Right lobe of liver (tissue), 6 donors: ENCODE results near the gene SLC10A3. TPM values are rescaled to one million over a fixed set of nuclear protein-coding genes. Genes with fewer than 3 reads are reported as not detected.

ENCODE experiments used
- ATAC-seq, 4 donors: fragments of 200-7000 bp; cut with Tn5 transposase; one replicate each; pipeline ENCODE4 v1.9.1; 2020; ENCODE audit warnings: mild to moderate bottlenecking in 4 of 4, moderate library complexity in 4 of 4
- DNase-seq, 3 donors: peaks; one replicate each; pipeline ENCODE4 v3.0.0-alpha.2; 2020
- H3K27ac ChIP-seq, 3 donors: fragments of 200-600 bp; one replicate each; pipeline ENCODE4 v1.8.0; 2022
- H3K27me3 ChIP-seq, 2 donors: fragments of 200-600 bp; one replicate each; pipeline ENCODE4 v1.8.0; 2022
- H3K36me3 ChIP-seq, 4 donors: fragments of 200-600 bp; sonication (generic) in 1 of 4; one replicate each; pipeline versions ENCODE4 v1.5.1 to v1.8.0; 2017 to 2022; ENCODE audit warnings: control low read depth in 1 of 4
- H3K4me1 ChIP-seq, 4 donors: fragments of 200-600 bp; sonication (generic) in 1 of 4; one replicate each; pipeline versions ENCODE4 v1.5.1 to v1.8.0; 2017 to 2022; ENCODE audit warnings: control low read depth in 1 of 4
- H3K4me3 ChIP-seq, 3 donors: fragments of 200-600 bp; one replicate each; pipeline ENCODE4 v1.8.0; 2022
- H3K9me3 ChIP-seq, 4 donors: fragments of 200-600 bp; sonication (generic) in 1 of 4; one replicate each; pipeline versions ENCODE4 v1.5.1 to v1.8.0; 2017 to 2022; ENCODE audit warnings: control low read depth in 1 of 4
- POLR2A ChIP-seq: fragments of 450-650 bp; IDR thresholded peaks from one replicate; pipeline ENCODE4 v1.6.1; 2017; ENCODE audit warnings: antibody characterized with exemption, mild to moderate bottlenecking
- whole genome bisulfite sequencing: methylation state at CpG from one replicate; pipeline ENCODE4 v1.1.6; 2018; ENCODE audit warnings: low coverage, low lambda C conversion rate; ENCODE audit not compliant: insufficient coverage; ENCODE audit errors: missing lambda C conversion rate; 5-methylcytosine and 5-hydroxymethylcytosine counted together
- intact Hi-C, 2 donors: fragments of 100-400 bp; cut with DNase I; formaldehyde crosslinking; loops; one replicate each; pipeline versions ENCODE4 v1.11.2 to v1.14.1; 2022
- total RNA-seq, 6 experiments: library from RNA; depleted of rRNA in 2 of 6; stranded (reverse); fragments of >200 nt in 2 of 6; fragmentation: NEBNext Ultra II Directional in 3 of 6; extraction: Animal tissue kit (Norgen Biotek cat#: 25700) in 3 of 6; gene quantifications; one replicate each; pipeline versions ENCODE4 v1.1.0 to v1.2.4, GENCODE V29; 2016 to 2023
- TF ChIP-seq, protein P1 (sequence below), 4 donors: fragments of 200-600 bp in 3 of 4; fragments of 450-650 bp in 1 of 4; IDR thresholded peaks; one replicate each; pipeline versions ENCODE4 v1.5.1 to v1.8.0; 2016 to 2022; ENCODE audit warnings: antibody characterized with exemption in 4 of 4, mild to moderate bottlenecking in 2 of 4
- donor health status: DM: no; HTN: yes; CAD: no.
- donor health status: DM: no; HTN: no; CAD: no.
- donor health status: DM: no; HTN: no; CAD: no.
- donor health status: DM: no; HTN: yes; CAD: no.
- donor health status: DM: no; HTN: yes; CAD: no.

SLC10A3 gene
- total RNA-seq, 6 experiments from 2014 or later, result 3.0 to 15.2 (median 5.1) TPM

DNA sequence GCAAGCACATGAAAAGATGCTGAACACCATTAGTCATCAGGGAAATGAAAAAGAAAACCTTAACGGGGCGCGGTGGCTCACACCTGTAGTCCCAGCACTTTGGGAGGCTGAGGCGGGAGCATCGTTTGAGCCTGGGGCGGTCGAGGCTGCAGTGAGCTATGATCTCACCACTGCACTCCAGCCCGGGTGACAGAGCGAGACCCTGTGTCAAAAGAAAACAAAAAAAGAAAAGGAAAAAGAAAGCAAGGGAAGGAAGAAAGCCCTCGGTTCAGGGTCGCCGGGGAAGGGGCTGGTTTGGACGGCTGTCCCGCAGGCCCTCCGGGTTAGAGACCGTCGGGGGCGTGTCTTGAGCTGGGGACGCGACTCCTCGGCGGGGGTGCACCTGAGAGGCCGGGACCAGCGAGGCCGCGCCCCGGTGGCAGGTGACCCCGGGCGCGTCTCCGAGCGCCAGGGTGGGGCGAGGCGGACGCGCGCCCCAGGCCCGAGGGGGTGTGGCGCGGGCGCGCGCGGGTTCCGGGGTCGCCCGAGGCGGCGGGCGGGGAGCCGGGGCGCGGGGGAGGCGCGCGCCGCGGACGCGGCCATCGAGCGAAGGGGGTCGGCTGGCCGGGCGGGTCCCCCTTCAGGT is 32.8 kb downstream of the SLC10A3 start:
- Histone ChIP-seq H3K9me3 (no peaks in the 10 kb centered on the region), H3K4me1 (no peaks in the 10 kb centered on the region), H3K36me3 (no peaks in the 10 kb centered on the region), H3K27ac (peak overlapping the region in 1 of 3 donors; percentile 13), H3K4me3 (peak overlapping the region; percentile 26 to 65 (median 44)), H3K27me3 (no peaks in the 10 kb centered on the region)
- ATAC-seq, result peak; percentile 48 to 71 (median 64)
- intact Hi-C loops, result no loop called here
- DNase-seq, result peak in 1 of 3 donors; percentile 55
- TF ChIP-seq, protein P1, sequence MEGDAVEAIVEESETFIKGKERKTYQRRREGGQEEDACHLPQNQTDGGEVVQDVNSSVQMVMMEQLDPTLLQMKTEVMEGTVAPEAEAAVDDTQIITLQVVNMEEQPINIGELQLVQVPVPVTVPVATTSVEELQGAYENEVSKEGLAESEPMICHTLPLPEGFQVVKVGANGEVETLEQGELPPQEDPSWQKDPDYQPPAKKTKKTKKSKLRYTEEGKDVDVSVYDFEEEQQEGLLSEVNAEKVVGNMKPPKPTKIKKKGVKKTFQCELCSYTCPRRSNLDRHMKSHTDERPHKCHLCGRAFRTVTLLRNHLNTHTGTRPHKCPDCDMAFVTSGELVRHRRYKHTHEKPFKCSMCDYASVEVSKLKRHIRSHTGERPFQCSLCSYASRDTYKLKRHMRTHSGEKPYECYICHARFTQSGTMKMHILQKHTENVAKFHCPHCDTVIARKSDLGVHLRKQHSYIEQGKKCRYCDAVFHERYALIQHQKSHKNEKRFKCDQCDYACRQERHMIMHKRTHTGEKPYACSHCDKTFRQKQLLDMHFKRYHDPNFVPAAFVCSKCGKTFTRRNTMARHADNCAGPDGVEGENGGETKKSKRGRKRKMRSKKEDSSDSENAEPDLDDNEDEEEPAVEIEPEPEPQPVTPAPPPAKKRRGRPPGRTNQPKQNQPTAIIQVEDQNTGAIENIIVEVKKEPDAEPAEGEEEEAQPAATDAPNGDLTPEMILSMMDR (IDR thresholded peaks at IDR 0.05), result no peak
- TF ChIP-seq POLR2A, result no peak
- 57% methylated on average over 29 of the region's 65 CpGs for WGBS

DNA sequence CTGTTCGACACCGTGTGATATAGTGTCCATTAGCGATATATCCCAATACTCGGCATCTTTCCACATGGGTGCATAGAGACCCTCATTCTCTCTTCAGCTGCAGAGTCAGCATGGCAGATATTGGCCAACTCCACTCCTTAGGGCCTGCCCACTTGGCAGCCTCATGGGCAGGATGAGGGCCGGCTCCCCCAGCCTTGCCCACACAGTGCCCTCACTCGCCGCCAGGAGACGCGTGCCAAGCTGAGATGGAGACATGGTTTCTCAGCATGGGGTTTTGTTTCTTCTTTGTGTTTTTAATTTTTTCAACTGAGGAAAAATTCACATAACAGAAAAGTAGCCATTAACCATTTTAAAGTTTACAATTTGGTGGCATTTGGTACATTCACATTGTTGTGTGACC is 37.6 kb downstream of the SLC10A3 start:
- ATAC-seq (no peak), DNase-seq (no peak)
- TF ChIP-seq, protein P1 (IDR thresholded peaks at IDR 0.05), result no peak
- TF ChIP-seq POLR2A, result no peak
- no peak overlapping the region for H3K27ac ChIP-seq
- H3K4me1 ChIP-seq, result no peaks in the 10 kb centered on the region
- no peaks in the 10 kb centered on the region for H3K9me3 ChIP-seq
- intact Hi-C loops, result no loop called here
- H3K27me3 ChIP-seq, result no peaks in the 10 kb centered on the region
- H3K4me3 ChIP-seq, result no peak overlapping the region
- 78% methylated on average over 9 of the region's 9 CpGs for WGBS
- H3K36me3 ChIP-seq, result peaks cover 0 to 3% (median 0%) of the 10 kb centered on the region in 4 donors

DNA sequence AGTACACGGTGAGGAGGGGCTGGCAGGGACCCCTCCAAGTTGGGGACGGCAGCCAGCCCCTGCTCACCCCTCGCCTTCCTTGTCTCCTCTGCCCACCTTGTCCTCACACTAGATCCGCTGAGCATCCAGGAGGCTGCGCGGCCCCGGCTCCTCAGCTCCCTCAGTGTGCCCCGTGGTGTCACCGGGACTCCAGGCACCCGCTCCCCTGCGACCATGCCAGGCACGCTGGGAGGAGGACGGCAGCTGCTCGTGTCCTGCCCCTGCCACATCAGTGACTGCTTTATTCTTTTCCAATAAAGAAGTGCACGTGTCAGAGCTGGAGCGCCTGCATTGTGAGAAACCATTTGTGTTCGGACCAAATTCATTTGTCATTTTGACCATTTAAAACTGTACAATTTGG is 40.1 kb downstream of the SLC10A3 start:
- H3K4me3 ChIP-seq, result no peak overlapping the region
- no peaks in the 10 kb centered on the region for H3K4me1 ChIP-seq
- TF ChIP-seq POLR2A, result no peak
- TF ChIP-seq, protein P1 (IDR thresholded peaks at IDR 0.05), result no peak
- H3K27me3 ChIP-seq, result no peaks in the 10 kb centered on the region
- ATAC-seq (no peak), DNase-seq (no peak)
- peaks cover 0 to 3% (median 0%) of the 10 kb centered on the region in 4 donors for H3K36me3 ChIP-seq
- 83% methylated on average over 2 of the region's 17 CpGs for WGBS
- H3K9me3 ChIP-seq, result no peaks in the 10 kb centered on the region
- intact Hi-C loops, result no loop called here
- H3K27ac ChIP-seq, result no peak overlapping the region

DNA sequence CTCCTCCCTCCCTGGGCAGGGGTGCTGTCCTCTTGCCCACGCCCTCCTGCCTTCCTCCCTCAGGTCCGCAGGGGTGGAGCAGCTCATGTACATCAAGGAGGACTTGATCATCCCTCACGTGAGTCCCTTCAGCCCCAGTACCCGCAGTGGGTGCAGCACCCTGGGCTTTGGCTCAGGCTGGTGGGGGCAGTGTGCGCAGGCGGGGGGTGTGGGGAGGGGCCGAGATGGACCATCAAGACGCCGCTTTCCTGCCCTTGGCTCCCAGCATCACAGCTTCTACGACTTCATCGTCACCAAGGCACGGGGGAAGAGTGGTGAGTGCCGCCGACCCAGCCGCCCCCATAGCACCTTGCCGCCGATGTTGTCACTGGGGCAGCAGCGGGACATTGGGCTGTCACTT is 40.8 kb downstream of the SLC10A3 start:
- H3K9me3 ChIP-seq, result no peaks in the 10 kb centered on the region
- 77% methylated on average over 3 of the region's 18 CpGs for WGBS
- H3K27ac ChIP-seq, result no peak overlapping the region
- intact Hi-C loops, result no loop called here
- H3K4me3 ChIP-seq, result no peak overlapping the region
- peaks cover 0 to 3% (median 0%) of the 10 kb centered on the region in 4 donors for H3K36me3 ChIP-seq
- H3K27me3 ChIP-seq, result no peaks in the 10 kb centered on the region
- DNase-seq (no peak), ATAC-seq (no peak)
- TF ChIP-seq, protein P1 (IDR thresholded peaks at IDR 0.05), result no peak
- no peak for TF ChIP-seq POLR2A
- peaks cover 0 to 3% (median 0%) of the 10 kb centered on the region in 4 donors for H3K4me1 ChIP-seq
